HepG2 (cell line): Measurements from ENCODE around the gene ASXL1. TPM values are rescaled to one million over a fixed set of nuclear protein-coding genes. Genes with fewer than 3 reads are reported as not detected.

Experiments used
- DPF2 ChIP-seq: sonication (generic); formaldehyde crosslinking; IDR thresholded peaks from 2 replicates; pipeline ENCODE4 v1.4.0; 2020; ENCODE audit warnings: mild to moderate bottlenecking, low read depth, missing genetic modification reagents, borderline replicate concordance
- KAT8 ChIP-seq: IDR thresholded peaks from 2 replicates; pipeline ENCODE4 v1.6.1; 2016; ENCODE audit warnings: missing genetic modification reagents, missing compliant biosample characterization
- MAF1 ChIP-seq: sonication (generic); formaldehyde crosslinking; IDR thresholded peaks from 2 replicates; pipeline ENCODE4 v1.5.0; 2020; ENCODE audit warnings: missing genetic modification reagents, borderline replicate concordance
- NFE2L1 ChIP-seq: sonication (generic); formaldehyde crosslinking; IDR thresholded peaks from 2 replicates; pipeline ENCODE4 v1.4.0; 2020; ENCODE audit warnings: missing genetic modification reagents, mild to moderate bottlenecking, borderline replicate concordance
- PBX2 ChIP-seq: IDR thresholded peaks from 2 replicates; pipeline ENCODE4 v1.6.1; 2016; ENCODE audit warnings: control low read depth
- SP5 ChIP-seq: IDR thresholded peaks from 2 replicates; pipeline ENCODE4 v1.6.1; 2016; ENCODE audit warnings: low read depth, borderline replicate concordance
- USF2 ChIP-seq, 2 experiments: sonication (generic) in 1 of 2; formaldehyde crosslinking in 1 of 2; IDR thresholded peaks; 2 replicates each; pipeline versions ENCODE4 v1.5.1 to v1.6.1; 2011 to 2020; ENCODE audit warnings: borderline replicate concordance in 1 of 2, low read depth in 1 of 2, low read length in 1 of 2, mild to moderate bottlenecking in 1 of 2, missing genetic modification reagents in 1 of 2, moderate library complexity in 1 of 2
- ZNF441 ChIP-seq: sonication (generic); formaldehyde crosslinking; IDR thresholded peaks from 2 replicates; pipeline ENCODE4 v1.7.0; 2021; ENCODE audit warnings: missing genetic modification reagents, borderline replicate concordance
- ZNF660 ChIP-seq: sonication (generic); formaldehyde crosslinking; IDR thresholded peaks from 2 replicates; pipeline ENCODE4 v1.5.1; 2020; ENCODE audit warnings: mild to moderate bottlenecking, low read depth, missing genetic modification reagents, borderline replicate concordance
- ZNF746 ChIP-seq: sonication (generic); formaldehyde crosslinking; IDR thresholded peaks from 2 replicates; pipeline ENCODE4 v1.8.0; 2022; ENCODE audit warnings: mild to moderate bottlenecking, missing genetic modification reagents
- polyA plus RNA-seq, 8 experiments: library from polyadenylated mRNA; depleted of rRNA in 3 of 8; stranded (reverse) in 7 of 8; unstranded in 1 of 8; fragments of >200 nt; fragmentation: Illumina TruSeq in 4 of 8; extraction: Trizol in 4 of 8; gene quantifications; 2 replicates each; pipeline versions ENCODE4 v1.2.1 to v1.2.3, GENCODE V29; 2011 to 2016; ENCODE audit warnings: low read depth in 4 of 8, missing spikeins in 1 of 8, mixed read lengths in 1 of 8; ENCODE audit not compliant: insufficient read depth in 1 of 8
- total RNA-seq, 5 experiments: library from RNA; depleted of rRNA; stranded (reverse); fragments of >200 nt; fragmentation: Illumina TruSeq; extraction: Trizol; gene quantifications; 2 replicates each; pipeline ENCODE4 v1.2.3, GENCODE V29; 2016; ENCODE audit warnings: low read depth in 1 of 5
- TF ChIP-seq, protein P1 (sequence below): sonication (generic); formaldehyde crosslinking; IDR thresholded peaks from 2 replicates; pipeline ENCODE4 v1.4.0; 2020; ENCODE audit warnings: missing genetic modification reagents, borderline replicate concordance
- TF ChIP-seq, protein P2 (sequence below): sonication (generic); formaldehyde crosslinking; IDR thresholded peaks from 2 replicates; pipeline ENCODE4 v1.4.0; 2020; ENCODE audit warnings: missing genetic modification reagents
- TF ChIP-seq, protein P3 (sequence below): sonication (generic); formaldehyde crosslinking; IDR thresholded peaks from 2 replicates; pipeline ENCODE4 v1.5.0; 2020; ENCODE audit warnings: mild to moderate bottlenecking, missing genetic modification reagents, borderline replicate concordance

ASXL1 gene
- total and polyA plus RNA-seq, 2 of the 13 experiments (the other 11 are each of a cell fraction or from before 2014, with no cell fraction given), result 62.1 to 74.8 TPM

GRCh38 chr20:32358883-32359632 is 927 bp downstream of the ASXL1 start (continued):
- TF ChIP-seq PBX2 (CRISPR knock-in tag) (no peak), ZNF441 (CRISPR knock-in tag) (peak; percentile 54), NFE2L1 (CRISPR knock-in tag) (no peak), USF2 (IDR thresholded peaks at IDR 0.05; ENCODE audit: low read depth, low read length) (no peak), USF2 (CRISPR knock-in tag; IDR thresholded peaks at IDR 0.05; ENCODE audit: borderline replicate concordance) (no peak), SP5 (CRISPR knock-in tag) (peak; percentile 74), ZNF746 (CRISPR knock-in tag) (no peak; the same call in 1 of the 2 replicates), KAT8 (peak; percentile 59), ZNF660 (CRISPR knock-in tag) (no peak), DPF2 (CRISPR knock-in tag) (no peak), MAF1 (CRISPR knock-in tag) (peak; percentile 75; the same call in 1 of the 2 replicates)
- TF ChIP-seq, protein P1, sequence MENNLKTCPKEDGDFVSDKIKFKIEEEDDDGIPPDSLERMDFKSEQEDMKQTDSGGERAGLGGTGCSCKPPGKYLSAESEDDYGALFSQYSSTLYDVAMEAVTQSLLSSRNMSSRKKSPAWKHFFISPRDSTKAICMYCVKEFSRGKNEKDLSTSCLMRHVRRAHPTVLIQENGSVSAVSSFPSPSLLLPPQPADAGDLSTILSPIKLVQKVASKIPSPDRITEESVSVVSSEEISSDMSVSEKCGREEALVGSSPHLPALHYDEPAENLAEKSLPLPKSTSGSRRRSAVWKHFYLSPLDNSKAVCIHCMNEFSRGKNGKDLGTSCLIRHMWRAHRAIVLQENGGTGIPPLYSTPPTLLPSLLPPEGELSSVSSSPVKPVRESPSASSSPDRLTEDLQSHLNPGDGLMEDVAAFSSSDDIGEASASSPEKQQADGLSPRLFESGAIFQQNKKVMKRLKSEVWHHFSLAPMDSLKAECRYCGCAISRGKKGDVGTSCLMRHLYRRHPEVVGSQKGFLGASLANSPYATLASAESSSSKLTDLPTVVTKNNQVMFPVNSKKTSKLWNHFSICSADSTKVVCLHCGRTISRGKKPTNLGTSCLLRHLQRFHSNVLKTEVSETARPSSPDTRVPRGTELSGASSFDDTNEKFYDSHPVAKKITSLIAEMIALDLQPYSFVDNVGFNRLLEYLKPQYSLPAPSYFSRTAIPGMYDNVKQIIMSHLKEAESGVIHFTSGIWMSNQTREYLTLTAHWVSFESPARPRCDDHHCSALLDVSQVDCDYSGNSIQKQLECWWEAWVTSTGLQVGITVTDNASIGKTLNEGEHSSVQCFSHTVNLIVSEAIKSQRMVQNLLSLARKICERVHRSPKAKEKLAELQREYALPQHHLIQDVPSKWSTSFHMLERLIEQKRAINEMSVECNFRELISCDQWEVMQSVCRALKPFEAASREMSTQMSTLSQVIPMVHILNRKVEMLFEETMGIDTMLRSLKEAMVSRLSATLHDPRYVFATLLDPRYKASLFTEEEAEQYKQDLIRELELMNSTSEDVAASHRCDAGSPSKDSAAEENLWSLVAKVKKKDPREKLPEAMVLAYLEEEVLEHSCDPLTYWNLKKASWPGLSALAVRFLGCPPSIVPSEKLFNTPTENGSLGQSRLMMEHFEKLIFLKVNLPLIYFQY, result 0 out of 2 replicates have a peak, but pooled peaks have one; percentile 16
- TF ChIP-seq, protein P2, sequence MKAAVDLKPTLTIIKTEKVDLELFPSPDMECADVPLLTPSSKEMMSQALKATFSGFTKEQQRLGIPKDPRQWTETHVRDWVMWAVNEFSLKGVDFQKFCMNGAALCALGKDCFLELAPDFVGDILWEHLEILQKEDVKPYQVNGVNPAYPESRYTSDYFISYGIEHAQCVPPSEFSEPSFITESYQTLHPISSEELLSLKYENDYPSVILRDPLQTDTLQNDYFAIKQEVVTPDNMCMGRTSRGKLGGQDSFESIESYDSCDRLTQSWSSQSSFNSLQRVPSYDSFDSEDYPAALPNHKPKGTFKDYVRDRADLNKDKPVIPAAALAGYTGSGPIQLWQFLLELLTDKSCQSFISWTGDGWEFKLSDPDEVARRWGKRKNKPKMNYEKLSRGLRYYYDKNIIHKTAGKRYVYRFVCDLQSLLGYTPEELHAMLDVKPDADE (CRISPR knock-in tag), result no peak
- TF ChIP-seq, protein P3, sequence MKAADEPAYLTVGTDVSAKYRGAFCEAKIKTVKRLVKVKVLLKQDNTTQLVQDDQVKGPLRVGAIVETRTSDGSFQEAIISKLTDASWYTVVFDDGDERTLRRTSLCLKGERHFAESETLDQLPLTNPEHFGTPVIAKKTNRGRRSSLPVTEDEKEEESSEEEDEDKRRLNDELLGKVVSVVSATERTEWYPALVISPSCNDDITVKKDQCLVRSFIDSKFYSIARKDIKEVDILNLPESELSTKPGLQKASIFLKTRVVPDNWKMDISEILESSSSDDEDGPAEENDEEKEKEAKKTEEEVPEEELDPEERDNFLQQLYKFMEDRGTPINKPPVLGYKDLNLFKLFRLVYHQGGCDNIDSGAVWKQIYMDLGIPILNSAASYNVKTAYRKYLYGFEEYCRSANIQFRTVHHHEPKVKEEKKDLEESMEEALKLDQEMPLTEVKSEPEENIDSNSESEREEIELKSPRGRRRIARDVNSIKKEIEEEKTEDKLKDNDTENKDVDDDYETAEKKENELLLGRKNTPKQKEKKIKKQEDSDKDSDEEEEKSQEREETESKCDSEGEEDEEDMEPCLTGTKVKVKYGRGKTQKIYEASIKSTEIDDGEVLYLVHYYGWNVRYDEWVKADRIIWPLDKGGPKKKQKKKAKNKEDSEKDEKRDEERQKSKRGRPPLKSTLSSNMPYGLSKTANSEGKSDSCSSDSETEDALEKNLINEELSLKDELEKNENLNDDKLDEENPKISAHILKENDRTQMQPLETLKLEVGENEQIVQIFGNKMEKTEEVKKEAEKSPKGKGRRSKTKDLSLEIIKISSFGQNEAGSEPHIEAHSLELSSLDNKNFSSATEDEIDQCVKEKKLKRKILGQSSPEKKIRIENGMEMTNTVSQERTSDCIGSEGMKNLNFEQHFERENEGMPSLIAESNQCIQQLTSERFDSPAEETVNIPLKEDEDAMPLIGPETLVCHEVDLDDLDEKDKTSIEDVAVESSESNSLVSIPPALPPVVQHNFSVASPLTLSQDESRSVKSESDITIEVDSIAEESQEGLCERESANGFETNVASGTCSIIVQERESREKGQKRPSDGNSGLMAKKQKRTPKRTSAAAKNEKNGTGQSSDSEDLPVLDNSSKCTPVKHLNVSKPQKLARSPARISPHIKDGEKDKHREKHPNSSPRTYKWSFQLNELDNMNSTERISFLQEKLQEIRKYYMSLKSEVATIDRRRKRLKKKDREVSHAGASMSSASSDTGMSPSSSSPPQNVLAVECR (CRISPR knock-in tag), result peak; percentile 86
